NCI-H1092 (cell line): Measurements from ENCODE around the gene RAPGEF2.
"Not testable (repeated sequence)": the region's sequence is repeated elsewhere in the genome, so short reads cannot be mapped to it uniquely, and the experiment has no call there.

ENCODE experiments used
- DNase-seq: peaks from one replicate; lab custom pipeline; 2025; lab: John Stamatoyannopoulos, UW

The RAPGEF2 gene

DNA sequence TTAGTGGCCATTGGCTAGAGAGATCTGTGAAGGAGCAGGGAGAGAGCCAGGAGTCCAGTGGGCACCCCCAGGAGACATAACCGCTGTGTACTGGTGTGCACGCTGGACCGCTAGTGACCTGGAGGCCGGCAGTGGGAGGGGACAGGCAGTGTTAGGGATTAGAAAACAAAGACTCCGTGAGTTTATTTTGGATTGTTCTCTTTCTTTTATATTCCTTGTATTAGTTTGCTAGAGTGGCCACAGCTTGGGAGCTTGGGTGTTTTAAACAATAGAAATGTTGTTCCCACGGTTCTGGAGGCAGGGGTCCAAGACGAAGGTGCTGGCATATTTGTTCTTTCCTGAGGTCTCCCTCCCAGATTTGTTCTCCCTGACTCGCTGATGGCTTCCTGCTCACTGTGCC, 266.4 kb downstream of the RAPGEF2 start:
- DNase-seq: no peak

DNA sequence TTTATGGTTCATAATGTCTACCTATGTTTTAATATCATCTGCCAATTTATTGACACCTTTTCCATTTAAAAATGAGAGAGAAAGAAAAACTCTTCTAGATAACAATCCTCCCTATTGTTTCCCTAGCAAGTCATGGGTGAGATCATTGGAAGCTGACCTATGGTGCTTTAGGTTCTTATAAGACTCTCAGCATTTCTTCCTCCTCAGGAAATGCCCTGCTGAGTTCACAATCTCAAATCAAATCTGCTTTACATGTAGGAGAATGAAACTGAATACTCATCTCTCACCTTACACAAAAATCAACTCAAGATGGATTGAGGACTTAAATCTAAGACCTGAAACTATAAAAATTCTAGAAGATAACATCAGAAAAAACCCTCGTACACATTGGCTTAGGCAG, 267.4 kb downstream of the RAPGEF2 start:
- DNase-seq: no peak

DNA sequence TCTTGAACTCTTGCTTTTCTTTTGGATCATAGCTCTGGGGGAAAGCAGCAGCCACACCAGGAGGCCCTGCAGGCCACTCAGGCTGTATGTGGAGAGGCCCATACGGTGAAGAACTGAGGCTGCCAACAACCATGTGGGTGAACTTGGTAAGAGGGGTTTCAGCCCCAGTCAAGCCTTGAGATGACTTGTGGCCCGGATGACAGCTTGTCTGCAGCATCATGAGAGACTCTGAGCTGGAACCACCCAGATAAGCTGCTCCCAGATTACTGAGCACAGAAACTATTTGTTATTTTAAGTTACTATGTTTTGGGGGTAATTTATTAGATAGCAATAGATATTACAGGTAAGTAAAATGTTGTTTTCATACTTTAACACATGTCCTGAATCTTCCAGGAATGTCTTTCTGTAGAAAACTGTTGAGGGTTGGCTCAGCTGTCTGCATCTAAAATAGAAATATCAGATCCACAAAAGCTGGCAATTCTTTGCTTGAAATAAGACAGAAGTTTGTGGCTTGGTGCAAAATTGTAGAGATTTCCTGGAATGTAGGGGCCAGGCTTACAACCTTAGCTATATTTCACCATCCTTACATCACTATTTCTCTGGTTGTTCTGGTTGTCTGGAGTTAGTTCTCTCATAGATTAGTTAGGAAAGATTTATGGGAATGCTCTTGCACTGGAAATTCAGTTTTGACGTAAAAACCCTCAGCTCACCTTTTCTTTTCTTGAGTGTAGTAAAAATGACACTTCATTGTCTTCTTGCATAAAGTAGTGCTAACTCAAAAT, 272.1 kb downstream of the RAPGEF2 start:
- DNase-seq: no peak

GRCh38 chr4:159376289-159376688, 273.4 kb downstream of the RAPGEF2 start:
- no peak for DNase-seq

- DNase-seq: no peak
Observed at GRCh38 chr4:159378056-159378616, 275.3 kb downstream of the RAPGEF2 start.

- DNase-seq: not testable (repeated sequence)
Observed at GRCh38 chr4:159379064-159379463, 276.2 kb downstream of the RAPGEF2 start.

DNA sequence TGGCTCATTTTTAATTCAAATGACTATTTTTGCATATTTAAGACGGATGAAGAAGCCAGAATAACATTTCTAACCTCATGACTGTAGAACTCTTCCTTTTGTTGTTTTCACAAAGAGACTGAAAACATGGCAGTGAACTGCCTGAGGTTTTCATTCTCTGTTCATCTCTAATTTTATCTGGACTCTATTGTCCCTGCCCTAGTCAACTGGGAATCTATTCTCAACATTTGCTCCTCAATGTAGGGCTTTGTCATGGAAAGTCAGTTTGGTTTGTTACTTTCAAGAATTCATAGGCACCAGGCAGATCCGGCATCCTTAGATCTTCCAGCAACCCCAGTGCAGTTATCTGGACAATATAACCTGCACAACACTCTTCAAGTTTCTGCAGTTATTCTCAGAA, 277.0 kb downstream of the RAPGEF2 start:
- no peak for DNase-seq

- DNase-seq: no peak
Observed at GRCh38 chr4:159382856-159383561, 280.1 kb downstream of the RAPGEF2 start.

DNA sequence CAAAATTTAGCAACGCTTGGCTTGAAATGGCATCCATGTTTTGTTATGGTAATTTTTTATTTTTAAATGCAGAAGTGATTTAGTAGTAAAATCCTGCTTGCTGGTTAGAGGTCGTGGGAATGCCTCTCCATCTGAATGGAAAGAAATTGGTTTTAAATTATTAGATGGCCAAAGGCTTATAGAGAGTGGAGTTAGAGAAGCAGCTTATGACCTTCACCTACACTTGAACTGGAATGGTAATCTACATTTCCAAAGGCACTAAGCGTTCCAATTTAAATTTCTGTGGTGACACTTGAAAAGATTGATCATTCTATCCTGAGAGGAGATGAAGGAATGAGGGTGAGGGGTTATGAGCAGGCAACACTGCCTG, 280.7 kb downstream of the RAPGEF2 start:
- no peak for DNase-seq

GRCh38 chr4:159384017-159384416, 281.1 kb downstream of the RAPGEF2 start:
- no peak for DNase-seq

DNA sequence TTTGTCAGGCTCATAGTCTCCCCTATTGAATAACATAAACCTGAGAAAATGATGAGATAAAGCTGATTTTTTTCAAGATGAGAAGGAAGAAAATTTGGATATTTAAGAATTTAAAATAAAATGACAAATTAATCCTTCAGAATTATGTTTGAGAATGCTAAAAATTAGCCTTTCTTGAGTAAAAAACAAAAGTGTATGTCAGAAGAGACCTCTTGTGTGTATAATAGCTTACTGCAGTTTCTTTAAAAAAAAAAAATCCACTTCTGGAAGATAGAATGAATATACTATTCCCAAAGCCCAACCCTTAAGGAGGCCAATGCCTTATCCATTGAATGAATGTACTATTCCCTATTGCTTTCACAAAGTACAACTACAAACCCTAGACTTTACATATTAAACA, 281.8 kb downstream of the RAPGEF2 start:
- no peak for DNase-seq

DNA sequence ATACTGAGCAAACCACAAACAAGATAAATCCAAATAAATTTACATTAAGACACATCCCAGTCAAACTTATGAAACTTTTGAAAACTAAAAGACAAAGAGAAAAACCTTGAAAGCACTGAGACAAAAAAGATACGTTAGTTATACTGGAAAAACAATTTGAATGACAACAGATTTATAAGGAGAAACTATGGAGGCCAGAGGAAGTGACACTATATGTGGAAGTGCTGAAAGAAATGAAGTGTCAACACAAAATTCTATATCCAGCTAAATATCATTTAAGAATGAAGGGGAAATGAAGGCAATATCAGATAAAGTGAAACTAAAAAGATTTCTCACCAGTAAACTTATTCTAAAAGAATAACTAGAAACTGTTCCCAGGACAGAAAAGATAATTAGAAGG, 283.7 kb downstream of the RAPGEF2 start:
- no peak for DNase-seq

- no peak for DNase-seq
Observed at GRCh38 chr4:159389756-159390155, 286.9 kb downstream of the RAPGEF2 start.

DNA sequence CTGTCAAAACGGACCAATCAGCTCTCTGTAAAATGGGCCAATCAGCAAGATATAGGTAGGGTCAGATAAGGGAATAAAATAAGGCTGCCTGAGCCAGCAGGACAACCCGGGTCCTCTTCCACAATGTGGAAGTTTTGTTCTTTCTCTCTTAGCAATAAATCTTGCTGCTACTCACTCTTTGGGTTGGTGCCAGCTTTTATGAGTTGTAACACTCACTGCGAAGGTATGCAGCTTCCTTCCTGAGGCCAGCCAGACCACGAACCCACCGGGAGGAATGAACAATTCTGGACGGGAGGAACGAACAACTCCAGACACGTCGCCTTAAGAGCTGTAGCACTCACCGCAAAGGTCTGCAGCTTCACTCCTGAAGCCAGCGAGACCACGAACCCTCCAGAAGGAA, 287.8 kb downstream of the RAPGEF2 start:
- DNase-seq: no peak

- DNase-seq: no peak
Observed at GRCh38 chr4:159395693-159396092, 292.8 kb downstream of the RAPGEF2 start.

DNA sequence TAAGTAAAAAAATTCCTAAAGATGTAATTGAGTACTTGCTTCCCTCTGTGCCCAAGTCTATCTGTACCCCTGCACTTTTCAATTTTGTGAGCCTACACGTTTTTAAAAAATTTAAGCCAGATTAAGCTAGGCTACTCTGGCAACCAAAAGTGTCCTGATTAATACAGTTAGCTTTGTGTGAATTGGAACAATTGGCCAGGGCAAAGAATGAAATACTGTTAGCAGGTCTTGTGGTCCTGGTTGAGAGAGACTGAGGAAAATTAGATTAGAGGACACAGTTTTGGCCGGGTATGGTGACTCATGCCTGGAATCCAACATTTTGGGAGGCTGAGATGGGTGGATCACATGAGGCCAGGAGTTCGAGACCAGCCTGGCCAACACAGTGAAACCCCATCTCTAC, 293.3 kb downstream of the RAPGEF2 start:
- DNase-seq: no peak

- DNase-seq: no peak
Observed at GRCh38 chr4:159398236-159398638, 295.4 kb downstream of the RAPGEF2 start.

DNA sequence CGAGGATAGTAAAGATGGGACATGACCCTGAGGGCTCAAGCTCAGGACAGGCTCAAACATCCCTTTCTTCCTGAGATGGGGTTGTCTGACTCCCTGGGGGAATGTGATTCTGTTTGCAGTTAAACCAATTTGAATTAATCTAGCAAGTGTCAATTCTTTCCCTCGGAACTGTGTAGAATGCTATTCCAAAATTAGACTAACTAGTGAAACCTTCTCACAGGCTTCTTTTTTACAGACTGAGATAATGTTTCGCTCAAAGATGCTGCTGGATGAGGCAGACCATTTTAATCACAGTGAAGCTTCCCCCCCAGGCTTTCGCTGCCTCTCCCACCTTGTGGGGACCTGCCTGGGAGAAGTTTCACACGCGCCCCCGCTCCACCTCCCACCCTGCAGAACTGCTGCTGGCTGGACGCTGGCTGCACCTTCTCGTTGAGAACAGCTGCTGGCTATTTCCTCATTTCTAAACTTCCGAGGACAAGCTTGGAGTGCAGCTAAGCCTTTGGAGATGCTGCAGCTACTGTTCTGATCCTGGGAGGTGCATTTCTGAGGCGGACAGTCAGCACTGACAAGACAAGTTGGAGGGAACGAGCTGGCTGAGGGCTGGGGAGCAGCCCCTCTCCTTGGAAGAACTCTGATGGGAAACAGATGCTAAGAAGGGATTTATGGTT, 297.8 kb downstream of the RAPGEF2 start:
- no peak for DNase-seq

DNA sequence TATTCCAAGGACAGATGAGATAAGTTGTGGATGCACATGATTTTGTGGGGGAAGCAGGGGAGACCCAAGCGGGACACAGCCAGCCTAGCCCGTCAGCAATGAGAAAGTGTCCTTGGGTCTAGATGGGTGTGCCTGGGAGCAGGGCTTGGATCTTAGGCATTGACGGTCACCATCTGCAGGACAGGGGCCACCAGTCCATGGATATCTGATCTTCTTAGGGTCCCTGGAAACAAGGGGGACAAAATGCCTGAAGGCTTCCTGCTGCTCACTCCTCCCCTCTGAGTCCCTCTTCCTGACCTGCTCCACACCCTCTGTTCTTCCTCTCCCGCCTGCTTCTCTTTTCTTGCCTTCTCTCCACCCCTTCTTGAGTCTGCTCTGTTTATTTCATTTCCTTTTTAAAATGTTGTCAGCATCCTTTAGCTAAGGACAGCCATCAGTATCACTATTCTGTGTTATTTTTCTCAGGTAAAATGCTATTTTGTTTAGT, 298.4 kb downstream of the RAPGEF2 start:
- no peak for DNase-seq

- no peak for DNase-seq
Observed at GRCh38 chr4:159401791-159402380, 299.0 kb downstream of the RAPGEF2 start.
